Measurements from ENCODE around the gene CCDC12.

The CCDC12 gene

GRCh38 chr3:46953234-46954010, 23.1 kb downstream of the CCDC12 start:
- Histone ChIP-seq H3K36me3 (ENCODE audit: control insufficient read depth, insufficient read depth, low read length) (no peaks in the 10 kb centered on the region), H3K9me3 (ENCODE audit: control insufficient read depth, low read length) (no peaks in the 10 kb centered on the region), H3K9ac (ENCODE audit: low read length) (no peak overlapping the region), H3K27me3 (ENCODE audit: control insufficient read depth, insufficient read depth, low read length) (no peaks in the 10 kb centered on the region), H3K4me3 (ENCODE audit: low read length) (no peak overlapping the region), H3K4me1 (ENCODE audit: control insufficient read depth, insufficient read depth, low read length) (peaks cover 65% of the 10 kb centered on the region)

- Histone ChIP-seq H3K9me3 (ENCODE audit: control insufficient read depth, low read length) (no peaks in the 10 kb centered on the region), H3K4me1 (ENCODE audit: control insufficient read depth, insufficient read depth, low read length) (peaks cover 65% of the 10 kb centered on the region), H3K27me3 (ENCODE audit: control insufficient read depth, insufficient read depth, low read length) (no peaks in the 10 kb centered on the region), H3K36me3 (ENCODE audit: control insufficient read depth, insufficient read depth, low read length) (no peaks in the 10 kb centered on the region), H3K9ac (ENCODE audit: low read length) (no peak overlapping the region), H3K4me3 (ENCODE audit: low read length) (no peak overlapping the region)
Measured at GRCh38 chr3:46952813-46953212, 23.7 kb downstream of the CCDC12 start.

GRCh38 chr3:46950650-46951241, 25.8 kb downstream of the CCDC12 start:
- H3K4me1 ChIP-seq (ENCODE audit: control insufficient read depth, insufficient read depth, low read length): peaks cover 66% of the 10 kb centered on the region
- no peak overlapping the region for H3K4me3 ChIP-seq (ENCODE audit: low read length)
- no peaks in the 10 kb centered on the region for H3K36me3 ChIP-seq (ENCODE audit: control insufficient read depth, insufficient read depth, low read length)
- no peaks in the 10 kb centered on the region for H3K9me3 ChIP-seq (ENCODE audit: control insufficient read depth, low read length)
- no peak overlapping the region for H3K9ac ChIP-seq (ENCODE audit: low read length)
- no peaks in the 10 kb centered on the region for H3K27me3 ChIP-seq (ENCODE audit: control insufficient read depth, insufficient read depth, low read length)

GRCh38 chr3:46950177-46950576, 26.4 kb downstream of the CCDC12 start:
- H3K4me1 ChIP-seq (ENCODE audit: control insufficient read depth, insufficient read depth, low read length): peaks cover 66% of the 10 kb centered on the region

GRCh38 chr3:46948830-46949671, 27.5 kb downstream of the CCDC12 start:
- Histone ChIP-seq H3K4me3 (ENCODE audit: low read length) (no peak overlapping the region), H3K27me3 (ENCODE audit: control insufficient read depth, insufficient read depth, low read length) (no peaks in the 10 kb centered on the region), H3K9ac (ENCODE audit: low read length) (peak overlapping the region; percentile 1), H3K36me3 (ENCODE audit: control insufficient read depth, insufficient read depth, low read length) (no peaks in the 10 kb centered on the region), H3K9me3 (ENCODE audit: control insufficient read depth, low read length) (no peaks in the 10 kb centered on the region), H3K4me1 (ENCODE audit: control insufficient read depth, insufficient read depth, low read length) (peaks cover 73% of the 10 kb centered on the region)

More at GRCh38 chr3:46950177-46950576, 26.4 kb downstream of the CCDC12 start:
- H3K27me3 ChIP-seq (ENCODE audit: control insufficient read depth, insufficient read depth, low read length): no peaks in the 10 kb centered on the region
- no peaks in the 10 kb centered on the region for H3K36me3 ChIP-seq (ENCODE audit: control insufficient read depth, insufficient read depth, low read length)
- H3K4me3 ChIP-seq (ENCODE audit: low read length): no peak overlapping the region
- no peaks in the 10 kb centered on the region for H3K9me3 ChIP-seq (ENCODE audit: control insufficient read depth, low read length)
- H3K9ac ChIP-seq (ENCODE audit: low read length): no peak overlapping the region

GRCh38 chr3:46947981-46948791, 28.4 kb downstream of the CCDC12 start:
- H3K4me1 ChIP-seq (ENCODE audit: control insufficient read depth, insufficient read depth, low read length): peaks cover 74% of the 10 kb centered on the region
- no peaks in the 10 kb centered on the region for H3K36me3 ChIP-seq (ENCODE audit: control insufficient read depth, insufficient read depth, low read length)
- no peaks in the 10 kb centered on the region for H3K9me3 ChIP-seq (ENCODE audit: control insufficient read depth, low read length)
- peak overlapping the region; percentile 7 for H3K4me3 ChIP-seq (ENCODE audit: low read length)
- H3K9ac ChIP-seq (ENCODE audit: low read length): peak overlapping the region; percentile 59
- H3K27me3 ChIP-seq (ENCODE audit: control insufficient read depth, insufficient read depth, low read length): no peaks in the 10 kb centered on the region

GRCh38 chr3:46947546-46947901, 29.0 kb downstream of the CCDC12 start:
- H3K4me3 ChIP-seq (ENCODE audit: low read length): peak overlapping the region; percentile 7
- no peaks in the 10 kb centered on the region for H3K36me3 ChIP-seq (ENCODE audit: control insufficient read depth, insufficient read depth, low read length)
- H3K9me3 ChIP-seq (ENCODE audit: control insufficient read depth, low read length): no peaks in the 10 kb centered on the region
- H3K4me1 ChIP-seq (ENCODE audit: control insufficient read depth, insufficient read depth, low read length): peaks cover 80% of the 10 kb centered on the region
- H3K27me3 ChIP-seq (ENCODE audit: control insufficient read depth, insufficient read depth, low read length): no peaks in the 10 kb centered on the region
- peak overlapping the region; percentile 59 for H3K9ac ChIP-seq (ENCODE audit: low read length)

- Histone ChIP-seq H3K4me1 (ENCODE audit: control insufficient read depth, insufficient read depth, low read length) (peaks cover 85% of the 10 kb centered on the region), H3K36me3 (ENCODE audit: control insufficient read depth, insufficient read depth, low read length) (no peaks in the 10 kb centered on the region), H3K4me3 (ENCODE audit: low read length) (peak overlapping the region; percentile 7), H3K9me3 (ENCODE audit: control insufficient read depth, low read length) (no peaks in the 10 kb centered on the region), H3K9ac (ENCODE audit: low read length) (peak overlapping the region; percentile 59), H3K27me3 (ENCODE audit: control insufficient read depth, insufficient read depth, low read length) (no peaks in the 10 kb centered on the region)
Measured at GRCh38 chr3:46946856-46947545, 29.5 kb downstream of the CCDC12 start.

- H3K9me3 ChIP-seq (ENCODE audit: control insufficient read depth, low read length): no peaks in the 10 kb centered on the region
- H3K36me3 ChIP-seq (ENCODE audit: control insufficient read depth, insufficient read depth, low read length): no peaks in the 10 kb centered on the region
- peaks cover 91% of the 10 kb centered on the region for H3K4me1 ChIP-seq (ENCODE audit: control insufficient read depth, insufficient read depth, low read length)
- peak overlapping the region; percentile 7 for H3K4me3 ChIP-seq (ENCODE audit: low read length)
- H3K9ac ChIP-seq (ENCODE audit: low read length): peak overlapping the region; percentile 59
- no peaks in the 10 kb centered on the region for H3K27me3 ChIP-seq (ENCODE audit: control insufficient read depth, insufficient read depth, low read length)
Measured at GRCh38 chr3:46946416-46946815, 30.1 kb downstream of the CCDC12 start.

GRCh38 chr3:46944191-46944590, 32.4 kb downstream of the CCDC12 start:
- Histone ChIP-seq H3K9me3 (ENCODE audit: control insufficient read depth, low read length) (no peaks in the 10 kb centered on the region), H3K4me3 (ENCODE audit: low read length) (no peak overlapping the region), H3K36me3 (ENCODE audit: control insufficient read depth, insufficient read depth, low read length) (peaks cover 9% of the 10 kb centered on the region), H3K27me3 (ENCODE audit: control insufficient read depth, insufficient read depth, low read length) (no peaks in the 10 kb centered on the region), H3K9ac (ENCODE audit: low read length) (peak overlapping the region; percentile 68), H3K4me1 (ENCODE audit: control insufficient read depth, insufficient read depth, low read length) (peaks cover 100% of the 10 kb centered on the region)

Measured in mucosa of stomach (tissue), 1 donor.